ENCODE results near the gene PAN3.

DNA sequence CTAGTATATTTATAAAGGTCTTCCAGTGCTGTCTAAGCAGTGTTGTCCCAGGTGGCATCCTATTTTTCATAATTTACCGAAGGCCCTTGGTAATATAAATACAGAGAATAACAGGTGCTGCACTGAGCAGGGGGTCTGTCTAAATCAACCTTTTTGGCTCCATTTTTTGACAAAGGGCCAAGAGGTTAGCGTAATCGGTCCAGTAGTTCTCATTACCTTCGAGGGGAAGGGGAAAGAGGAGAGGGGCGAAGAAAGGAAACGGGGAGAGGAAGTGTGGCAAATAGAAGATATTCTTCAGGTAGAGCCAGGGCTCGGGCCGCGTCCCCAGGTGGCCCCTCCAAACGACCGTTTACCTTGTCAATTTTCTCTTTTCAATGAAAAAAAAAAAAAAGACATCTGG, 749 bp upstream of the PAN3 start:
- TF ChIP-seq, protein P1, sequence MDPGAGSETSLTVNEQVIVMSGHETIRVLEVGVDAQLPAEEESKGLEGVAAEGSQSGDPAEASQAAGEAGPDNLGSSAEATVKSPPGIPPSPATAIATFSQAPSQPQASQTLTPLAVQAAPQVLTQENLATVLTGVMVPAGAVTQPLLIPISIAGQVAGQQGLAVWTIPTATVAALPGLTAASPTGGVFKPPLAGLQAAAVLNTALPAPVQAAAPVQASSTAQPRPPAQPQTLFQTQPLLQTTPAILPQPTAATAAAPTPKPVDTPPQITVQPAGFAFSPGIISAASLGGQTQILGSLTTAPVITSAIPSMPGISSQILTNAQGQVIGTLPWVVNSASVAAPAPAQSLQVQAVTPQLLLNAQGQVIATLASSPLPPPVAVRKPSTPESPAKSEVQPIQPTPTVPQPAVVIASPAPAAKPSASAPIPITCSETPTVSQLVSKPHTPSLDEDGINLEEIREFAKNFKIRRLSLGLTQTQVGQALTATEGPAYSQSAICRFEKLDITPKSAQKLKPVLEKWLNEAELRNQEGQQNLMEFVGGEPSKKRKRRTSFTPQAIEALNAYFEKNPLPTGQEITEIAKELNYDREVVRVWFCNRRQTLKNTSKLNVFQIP (CRISPR knock-in tag; IDR thresholded peaks at IDR 0.05; ENCODE audit: borderline replicate concordance, low read depth) = no peak
- TF ChIP-seq GLIS3 (CRISPR knock-in tag; IDR thresholded peaks at IDR 0.05) = no peak
- no peak for TF ChIP-seq ZFP3 (CRISPR knock-in tag; IDR thresholded peaks at IDR 0.05)
- TF ChIP-seq, protein P2, sequence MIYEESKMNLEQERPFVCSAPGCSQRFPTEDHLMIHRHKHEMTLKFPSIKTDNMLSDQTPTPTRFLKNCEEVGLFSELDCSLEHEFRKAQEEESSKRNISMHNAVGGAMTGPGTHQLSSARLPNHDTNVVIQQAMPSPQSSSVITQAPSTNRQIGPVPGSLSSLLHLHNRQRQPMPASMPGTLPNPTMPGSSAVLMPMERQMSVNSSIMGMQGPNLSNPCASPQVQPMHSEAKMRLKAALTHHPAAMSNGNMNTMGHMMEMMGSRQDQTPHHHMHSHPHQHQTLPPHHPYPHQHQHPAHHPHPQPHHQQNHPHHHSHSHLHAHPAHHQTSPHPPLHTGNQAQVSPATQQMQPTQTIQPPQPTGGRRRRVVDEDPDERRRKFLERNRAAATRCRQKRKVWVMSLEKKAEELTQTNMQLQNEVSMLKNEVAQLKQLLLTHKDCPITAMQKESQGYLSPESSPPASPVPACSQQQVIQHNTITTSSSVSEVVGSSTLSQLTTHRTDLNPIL (CRISPR knock-in tag; IDR thresholded peaks at IDR 0.05; ENCODE audit: low read depth) = no peak
- TF ChIP-seq SNAI2 (CRISPR knock-in tag; IDR thresholded peaks at IDR 0.05) = no peak
- no peak for TF ChIP-seq ZNF8 (CRISPR knock-in tag; IDR thresholded peaks at IDR 0.05)
- TF ChIP-seq RARB (CRISPR knock-in tag; IDR thresholded peaks at IDR 0.05) = no peak
- TF ChIP-seq, protein P3, sequence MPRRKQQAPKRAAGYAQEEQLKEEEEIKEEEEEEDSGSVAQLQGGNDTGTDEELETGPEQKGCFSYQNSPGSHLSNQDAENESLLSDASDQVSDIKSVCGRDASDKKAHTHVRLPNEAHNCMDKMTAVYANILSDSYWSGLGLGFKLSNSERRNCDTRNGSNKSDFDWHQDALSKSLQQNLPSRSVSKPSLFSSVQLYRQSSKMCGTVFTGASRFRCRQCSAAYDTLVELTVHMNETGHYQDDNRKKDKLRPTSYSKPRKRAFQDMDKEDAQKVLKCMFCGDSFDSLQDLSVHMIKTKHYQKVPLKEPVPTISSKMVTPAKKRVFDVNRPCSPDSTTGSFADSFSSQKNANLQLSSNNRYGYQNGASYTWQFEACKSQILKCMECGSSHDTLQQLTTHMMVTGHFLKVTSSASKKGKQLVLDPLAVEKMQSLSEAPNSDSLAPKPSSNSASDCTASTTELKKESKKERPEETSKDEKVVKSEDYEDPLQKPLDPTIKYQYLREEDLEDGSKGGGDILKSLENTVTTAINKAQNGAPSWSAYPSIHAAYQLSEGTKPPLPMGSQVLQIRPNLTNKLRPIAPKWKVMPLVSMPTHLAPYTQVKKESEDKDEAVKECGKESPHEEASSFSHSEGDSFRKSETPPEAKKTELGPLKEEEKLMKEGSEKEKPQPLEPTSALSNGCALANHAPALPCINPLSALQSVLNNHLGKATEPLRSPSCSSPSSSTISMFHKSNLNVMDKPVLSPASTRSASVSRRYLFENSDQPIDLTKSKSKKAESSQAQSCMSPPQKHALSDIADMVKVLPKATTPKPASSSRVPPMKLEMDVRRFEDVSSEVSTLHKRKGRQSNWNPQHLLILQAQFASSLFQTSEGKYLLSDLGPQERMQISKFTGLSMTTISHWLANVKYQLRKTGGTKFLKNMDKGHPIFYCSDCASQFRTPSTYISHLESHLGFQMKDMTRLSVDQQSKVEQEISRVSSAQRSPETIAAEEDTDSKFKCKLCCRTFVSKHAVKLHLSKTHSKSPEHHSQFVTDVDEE (CRISPR knock-in tag; IDR thresholded peaks at IDR 0.05) = no peak
- no peak for TF ChIP-seq ARNTL (CRISPR knock-in tag; IDR thresholded peaks at IDR 0.05; ENCODE audit: borderline replicate concordance, low read depth)
- TF ChIP-seq OSR1 (CRISPR knock-in tag; IDR thresholded peaks at IDR 0.05) = no peak
- TF ChIP-seq ZC3H10 (CRISPR knock-in tag; IDR thresholded peaks at IDR 0.05) = no peak

Data from SK-N-SH treated with all-trans-retinoic acid at 6 μM for 48 hours (cell line).